Testis (tissue), 2 donors: ENCODE results near the gene CXADR.

Experiments
- POLR2A ChIP-seq: fragments of 450-650 bp; IDR thresholded peaks from one replicate; pipeline ENCODE4 v1.6.1; 2017; ENCODE audit warnings: antibody characterized with exemption, mild to moderate bottlenecking, moderate library complexity
- TF ChIP-seq, protein P1 (sequence below), 3 experiments: fragments of 450-650 bp in 2 of 3; fragments of 200-600 bp in 1 of 3; sonication (generic) in 1 of 3; IDR thresholded peaks; one replicate each; pipeline ENCODE4 v1.5.1; 2016 to 2019; ENCODE audit warnings: antibody characterized with exemption in 3 of 3, mild to moderate bottlenecking in 2 of 3, moderate library complexity in 1 of 3

DNA sequence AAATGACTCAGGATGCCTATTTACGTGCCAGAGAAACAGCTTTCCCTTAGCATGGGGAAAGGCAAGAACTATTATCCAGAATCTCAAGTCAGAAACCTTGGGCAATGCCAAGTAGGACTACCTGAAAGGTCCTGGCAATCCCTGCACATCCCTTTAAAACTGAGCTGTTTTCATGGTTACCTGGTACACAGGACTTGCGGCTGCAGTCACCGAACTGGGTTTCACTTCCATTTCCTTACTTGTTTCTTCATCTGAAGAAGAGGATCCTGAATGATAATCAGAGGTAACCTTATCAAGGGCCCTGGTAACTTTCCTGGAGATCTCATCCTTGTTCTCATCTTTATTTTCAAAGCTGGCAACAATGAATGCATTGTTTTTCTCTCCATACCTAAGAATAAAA is 85.6 kb downstream of the CXADR start:
- TF ChIP-seq POLR2A: no peak
- TF ChIP-seq, protein P1, sequence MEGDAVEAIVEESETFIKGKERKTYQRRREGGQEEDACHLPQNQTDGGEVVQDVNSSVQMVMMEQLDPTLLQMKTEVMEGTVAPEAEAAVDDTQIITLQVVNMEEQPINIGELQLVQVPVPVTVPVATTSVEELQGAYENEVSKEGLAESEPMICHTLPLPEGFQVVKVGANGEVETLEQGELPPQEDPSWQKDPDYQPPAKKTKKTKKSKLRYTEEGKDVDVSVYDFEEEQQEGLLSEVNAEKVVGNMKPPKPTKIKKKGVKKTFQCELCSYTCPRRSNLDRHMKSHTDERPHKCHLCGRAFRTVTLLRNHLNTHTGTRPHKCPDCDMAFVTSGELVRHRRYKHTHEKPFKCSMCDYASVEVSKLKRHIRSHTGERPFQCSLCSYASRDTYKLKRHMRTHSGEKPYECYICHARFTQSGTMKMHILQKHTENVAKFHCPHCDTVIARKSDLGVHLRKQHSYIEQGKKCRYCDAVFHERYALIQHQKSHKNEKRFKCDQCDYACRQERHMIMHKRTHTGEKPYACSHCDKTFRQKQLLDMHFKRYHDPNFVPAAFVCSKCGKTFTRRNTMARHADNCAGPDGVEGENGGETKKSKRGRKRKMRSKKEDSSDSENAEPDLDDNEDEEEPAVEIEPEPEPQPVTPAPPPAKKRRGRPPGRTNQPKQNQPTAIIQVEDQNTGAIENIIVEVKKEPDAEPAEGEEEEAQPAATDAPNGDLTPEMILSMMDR (IDR thresholded peaks at IDR 0.05): no peak
